ENCODE data around the gene CEP131.

DNA sequence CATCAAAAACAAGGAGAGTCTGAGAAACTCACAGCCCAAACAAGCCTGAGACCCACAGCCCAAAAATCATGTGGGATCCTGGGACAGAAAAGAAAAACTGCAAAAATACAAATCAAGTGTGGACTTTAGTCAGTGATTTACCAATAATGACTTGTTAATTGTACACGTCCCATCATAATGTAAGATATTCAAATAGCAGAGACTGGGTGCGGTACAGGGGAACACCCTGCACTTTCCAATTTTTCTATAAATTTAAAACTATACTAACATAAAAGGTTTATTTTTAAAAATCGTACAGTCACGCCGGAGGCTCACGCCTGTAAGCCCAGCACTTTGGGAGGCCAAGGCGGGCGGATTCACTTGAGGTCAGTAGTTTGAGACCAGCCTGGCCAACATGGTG is 8.8 kb downstream of the CEP131 start:
- TF ChIP-seq, protein P1, sequence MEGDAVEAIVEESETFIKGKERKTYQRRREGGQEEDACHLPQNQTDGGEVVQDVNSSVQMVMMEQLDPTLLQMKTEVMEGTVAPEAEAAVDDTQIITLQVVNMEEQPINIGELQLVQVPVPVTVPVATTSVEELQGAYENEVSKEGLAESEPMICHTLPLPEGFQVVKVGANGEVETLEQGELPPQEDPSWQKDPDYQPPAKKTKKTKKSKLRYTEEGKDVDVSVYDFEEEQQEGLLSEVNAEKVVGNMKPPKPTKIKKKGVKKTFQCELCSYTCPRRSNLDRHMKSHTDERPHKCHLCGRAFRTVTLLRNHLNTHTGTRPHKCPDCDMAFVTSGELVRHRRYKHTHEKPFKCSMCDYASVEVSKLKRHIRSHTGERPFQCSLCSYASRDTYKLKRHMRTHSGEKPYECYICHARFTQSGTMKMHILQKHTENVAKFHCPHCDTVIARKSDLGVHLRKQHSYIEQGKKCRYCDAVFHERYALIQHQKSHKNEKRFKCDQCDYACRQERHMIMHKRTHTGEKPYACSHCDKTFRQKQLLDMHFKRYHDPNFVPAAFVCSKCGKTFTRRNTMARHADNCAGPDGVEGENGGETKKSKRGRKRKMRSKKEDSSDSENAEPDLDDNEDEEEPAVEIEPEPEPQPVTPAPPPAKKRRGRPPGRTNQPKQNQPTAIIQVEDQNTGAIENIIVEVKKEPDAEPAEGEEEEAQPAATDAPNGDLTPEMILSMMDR (IDR thresholded peaks at IDR 0.05) = no peak
- no peak for TF ChIP-seq POLR2A (IDR thresholded peaks at IDR 0.05)

All from vagina (tissue), 2 donors.